HCT116 (cell line): ENCODE results near the gene BICD2. TPM values are rescaled to one million over a fixed set of nuclear protein-coding genes. Genes with fewer than 3 reads are reported as not detected.

ENCODE experiments used
- ATAC-seq: fragments of 200-7000 bp; cut with Tn5 transposase; 2 replicates; pipeline ENCODE4 v1.9.1; 2020; ENCODE audit warnings: mild to moderate bottlenecking, moderate library complexity
- BruUV-seq: library from RNA; stranded (reverse); fragments of 400-500 nt; replicated peaks from 2 replicates; lab custom pipeline; 2021; lab: Mats Ljungman, UMichigan
- CTCF ChIA-PET: fragments of 300-600 bp; sonication (Branson Sonifier 250); formaldehyde crosslinking; loops from one replicate; lab custom pipeline; 2021; ENCODE audit warnings: antibody characterized with exemption; lab: Charles Lee
- POLR2A ChIA-PET: fragments of 300-600, 350-600 bp; sonication (Branson Sonifier 250); formaldehyde crosslinking; loops from one replicate; lab custom pipeline; 2021; ENCODE audit warnings: antibody characterized with exemption; lab: Charles Lee
- RAD21 ChIA-PET, 2 experiments: fragments of 300-600 bp; sonication (Branson Sonifier 250); formaldehyde crosslinking; loops; one replicate each; lab custom pipeline; 2023; ENCODE audit warnings: low total read pairs in 2 of 2; ENCODE audit not compliant: uncharacterized antibody in 2 of 2, unreplicated experiment in 2 of 2, low non-redundant PET in 1 of 2; lab: Charles Lee
- DNase-seq: peaks from one replicate; pipeline ENCODE4 v3.0.0-alpha.2; 2010; ENCODE audit warnings: low read depth, low spot score
- H2AFZ ChIP-seq: fragments of 200-600 bp; shearing (Covaris generic), sonication (generic); 2 replicates; pipeline ENCODE4 v1.6.1; 2017; ENCODE audit warnings: low read depth, mixed run types, mixed read lengths, antibody characterized with exemption, low read length; ENCODE audit not compliant: poor library complexity, severe bottlenecking
- H3K27ac ChIP-seq: 2 replicates; pipeline ENCODE4 v1.5.1; 2012; ENCODE audit warnings: low read depth, low read length
- H3K27me3 ChIP-seq: fragments of 200-600 bp; sonication (generic); 2 replicates; pipeline ENCODE4 v1.6.1; 2016; ENCODE audit warnings: mixed run types, low read length, mixed read lengths; ENCODE audit not compliant: insufficient read depth
- H3K36me3 ChIP-seq, 2 experiments: fragments of 200-500 bp in 1 of 2; fragments of 200-600 bp in 1 of 2; sonication (Bioruptor generic) in 1 of 2; sonication (generic) in 1 of 2; 2 replicates each; pipeline versions ENCODE4 v1.5.1 to v1.6.1; 2014 to 2016; ENCODE audit warnings: low read length in 2 of 2, inconsistent platforms in 1 of 2, mixed read lengths in 1 of 2, mixed run types in 1 of 2; ENCODE audit not compliant: insufficient read depth in 2 of 2, control insufficient read depth in 1 of 2
- H3K4me1 ChIP-seq, 2 experiments: fragments of 200-600 bp in 1 of 2; sonication (generic) in 1 of 2; 2 replicates each; pipeline versions ENCODE4 v1.5.1 to v1.6.1; 2012 to 2017; ENCODE audit warnings: low read length in 2 of 2, inconsistent platforms in 1 of 2, mild to moderate bottlenecking in 1 of 2, mixed read lengths in 1 of 2, mixed run types in 1 of 2, moderate library complexity in 1 of 2; ENCODE audit not compliant: insufficient read depth in 2 of 2, control insufficient read depth in 1 of 2
- H3K4me2 ChIP-seq: fragments of 200-600 bp; sonication (generic); 2 replicates; pipeline ENCODE4 v1.6.1; 2017; ENCODE audit warnings: mixed run types, low read length, mixed read lengths
- H3K4me3 ChIP-seq, 2 experiments: fragments of 200-600 bp in 1 of 2; sonication (generic) in 1 of 2; replicated peaks in 1 of 2; 2 replicates each; pipeline ENCODE4 v1.5.1; 2011 to 2016; ENCODE audit warnings: low read length in 2 of 2, control low read depth in 1 of 2, low read depth in 1 of 2, mild to moderate bottlenecking in 1 of 2, mixed read lengths in 1 of 2, mixed run types in 1 of 2
- H3K79me2 ChIP-seq: fragments of 200-600 bp; sonication (generic); 2 replicates; pipeline ENCODE4 v1.6.1; 2017; ENCODE audit warnings: mild to moderate bottlenecking, mixed run types, low read length, moderate library complexity, mixed read lengths; ENCODE audit not compliant: insufficient read depth
- H3K9ac ChIP-seq: fragments of 200-600 bp; sonication (generic); 2 replicates; pipeline ENCODE4 v1.6.1; 2016; ENCODE audit warnings: low read length, mixed read lengths
- H3K9me2 ChIP-seq: fragments of 200-600 bp; sonication (generic), shearing (Covaris generic); 2 replicates; pipeline ENCODE4 v1.6.1; 2017; ENCODE audit warnings: mixed run types, mild to moderate bottlenecking, moderate library complexity; ENCODE audit not compliant: insufficient read depth
- H3K9me3 ChIP-seq, 2 experiments: fragments of 200-500 bp in 1 of 2; fragments of 200-600 bp in 1 of 2; sonication (Bioruptor generic) in 1 of 2; sonication (generic) in 1 of 2; 2 replicates each; pipeline ENCODE4 v1.6.1; 2014 to 2017; ENCODE audit warnings: low read length in 2 of 2, mixed read lengths in 2 of 2, inconsistent platforms in 1 of 2, low read depth in 1 of 2, mild to moderate bottlenecking in 1 of 2, mixed run types in 1 of 2, moderate library complexity in 1 of 2; ENCODE audit not compliant: control insufficient read depth in 1 of 2, insufficient read depth in 1 of 2
- H4K20me1 ChIP-seq: fragments of 200-600 bp; sonication (generic), shearing (Covaris generic); 2 replicates; pipeline ENCODE4 v1.6.1; 2017; ENCODE audit warnings: mixed run types, mild to moderate bottlenecking, moderate library complexity; ENCODE audit not compliant: insufficient read depth
- CEBPB ChIP-seq: IDR thresholded peaks from 2 replicates; pipeline ENCODE4 v1.6.1; 2012; ENCODE audit warnings: low read depth
- EGR1 ChIP-seq: IDR thresholded peaks from 2 replicates; pipeline ENCODE4 v1.6.1; 2012; ENCODE audit warnings: low read depth
- ELF1 ChIP-seq: IDR thresholded peaks from 2 replicates; pipeline ENCODE4 v1.6.1; 2012; ENCODE audit warnings: low read depth, borderline replicate concordance
- FOSL1 ChIP-seq: IDR thresholded peaks from 2 replicates; pipeline ENCODE4 v1.6.1; 2012; ENCODE audit warnings: low read depth
- JUND ChIP-seq: IDR thresholded peaks from 2 replicates; pipeline ENCODE4 v1.6.1; 2012
- MAX ChIP-seq: IDR thresholded peaks from 2 replicates; pipeline ENCODE4 v1.6.1; 2012
- POLR2AphosphoS5 ChIP-seq: IDR thresholded peaks from 2 replicates; pipeline ENCODE4 v1.6.1; 2011; ENCODE audit warnings: mild to moderate bottlenecking, low read depth, low read length, moderate library complexity
- RAD21 ChIP-seq: IDR thresholded peaks from 2 replicates; pipeline ENCODE4 v1.6.1; 2012; ENCODE audit warnings: low read depth, mild to moderate bottlenecking
- SIN3A ChIP-seq: IDR thresholded peaks from 2 replicates; pipeline ENCODE4 v1.6.1; 2012; ENCODE audit warnings: low read depth
- SP1 ChIP-seq: IDR thresholded peaks from 2 replicates; pipeline ENCODE4 v1.6.1; 2012; ENCODE audit warnings: low read depth
- SRF ChIP-seq: IDR thresholded peaks from 2 replicates; pipeline ENCODE4 v1.6.1; 2012; ENCODE audit warnings: low read depth
- TCF7L2 ChIP-seq: IDR thresholded peaks from 2 replicates; pipeline ENCODE4 v1.7.0; 2011; ENCODE audit warnings: borderline replicate concordance, inconsistent platforms; ENCODE audit not compliant: insufficient read depth, insufficient read length; ENCODE audit errors: extremely low read depth
- YY1 ChIP-seq: IDR thresholded peaks from 2 replicates; pipeline ENCODE4 v1.6.1; 2011; ENCODE audit warnings: low read length, low read depth, moderate library complexity, mild to moderate bottlenecking; ENCODE audit not compliant: insufficient replicate concordance; ENCODE audit errors: extremely low read depth
- ZNF274 ChIP-seq: fragments of 200-500 bp; sonication (Bioruptor generic); IDR thresholded peaks from 2 replicates; pipeline ENCODE4 v1.6.1; 2014; ENCODE audit warnings: mild to moderate bottlenecking, low read depth, low read length, inconsistent platforms
- intact Hi-C: fragments of 100-400 bp; cut with micrococcal nuclease; formaldehyde crosslinking; loops from 2 replicates; pipeline ENCODE4 v1.10.0; 2022
- total RNA-seq: library from RNA; stranded (reverse); gene quantifications from one replicate; pipeline ENCODE4 v1.2.1, GENCODE V29; 2021; ENCODE audit not compliant: unreplicated experiment

BICD2 gene
- total RNA-seq, 1 experiment from 2014 or later, result 23.4 TPM

- ATAC-seq (peak; percentile 26), DNase-seq (peak; percentile 82)
- Histone ChIP-seq H4K20me1 (no peaks in the 10 kb centered on the region), H3K9me2 (no peaks in the 10 kb centered on the region), H2AFZ (no peak overlapping the region), H3K4me3 (peak overlapping the region; percentile 72 to 90), H3K4me1 (peaks cover 11 to 24% of the 10 kb centered on the region in 2 experiments; a peak in 3 of 4 replicates), H3K79me2 (peaks cover 50% of the 10 kb centered on the region), H3K4me2 (peak overlapping the region; percentile 91), H3K9me3 (no peaks in the 10 kb centered on the region), H3K9ac (peak overlapping the region; percentile 83), H3K36me3 (0 out of 4 replicates have a peak, but pooled peaks cover 0 to 4% of the 10 kb centered on the region in 2 experiments), H3K27ac (peak overlapping the region; percentile 87), H3K27me3 (no peaks in the 10 kb centered on the region)
- TF ChIP-seq ELF1, result no peak
- peak; percentile 81; the same call in 1 of the 2 replicates for TF ChIP-seq EGR1
- no peak for TF ChIP-seq ZNF274
- peak; percentile 38 for TF ChIP-seq TCF7L2
- peak; percentile 42; the same call in 1 of the 2 replicates for TF ChIP-seq CEBPB
- peak; percentile 80 for TF ChIP-seq MAX
- TF ChIP-seq FOSL1, result peak; percentile 87
- TF ChIP-seq SRF, result peak; percentile 48; the same call in 1 of the 2 replicates
- TF ChIP-seq YY1, result peak; percentile 87
- TF ChIP-seq SIN3A, result peak; percentile 84
- TF ChIP-seq RAD21, result no peak
- peak; percentile 86 for TF ChIP-seq JUND
- TF ChIP-seq POLR2AphosphoS5, result peak; percentile 68
- TF ChIP-seq SP1, result peak; percentile 57; the same call in 1 of the 2 replicates
- ChIA-PET CTCF (interaction anchor here (0.6 to 2.0 kb wide), 4 partner anchors 29 to 531 kb away, joined by 3 to 12 read pairs (median 6); no protein-coding TSS in a partner anchor), POLR2A (interaction anchor here (0.6 to 1.2 kb wide), 3 partner anchors 137 to 1915 kb away, joined by 3 to 4 read pairs (median 3); no protein-coding TSS in a partner anchor), RAD21 (no interaction called here)
- BruUV-seq, result no TSS peak
- intact Hi-C loops, result no loop called here
Observed at GRCh38 chr9:92671323-92671722, 93.3 kb downstream of the BICD2 start.
